GM21515 (cell line): ENCODE measurements around the gene SGPL1.
"Not testable (repeated sequence)": the region's sequence is repeated elsewhere in the genome, so short reads cannot be mapped to it uniquely, and the experiment has no call there.

Source experiments
- ATAC-seq: cut with Tn5 transposase; IDR thresholded peaks from one replicate; pipeline ENCODE4 v1.9.1; 2021; ENCODE audit not compliant: unreplicated experiment

SGPL1 gene

DNA sequence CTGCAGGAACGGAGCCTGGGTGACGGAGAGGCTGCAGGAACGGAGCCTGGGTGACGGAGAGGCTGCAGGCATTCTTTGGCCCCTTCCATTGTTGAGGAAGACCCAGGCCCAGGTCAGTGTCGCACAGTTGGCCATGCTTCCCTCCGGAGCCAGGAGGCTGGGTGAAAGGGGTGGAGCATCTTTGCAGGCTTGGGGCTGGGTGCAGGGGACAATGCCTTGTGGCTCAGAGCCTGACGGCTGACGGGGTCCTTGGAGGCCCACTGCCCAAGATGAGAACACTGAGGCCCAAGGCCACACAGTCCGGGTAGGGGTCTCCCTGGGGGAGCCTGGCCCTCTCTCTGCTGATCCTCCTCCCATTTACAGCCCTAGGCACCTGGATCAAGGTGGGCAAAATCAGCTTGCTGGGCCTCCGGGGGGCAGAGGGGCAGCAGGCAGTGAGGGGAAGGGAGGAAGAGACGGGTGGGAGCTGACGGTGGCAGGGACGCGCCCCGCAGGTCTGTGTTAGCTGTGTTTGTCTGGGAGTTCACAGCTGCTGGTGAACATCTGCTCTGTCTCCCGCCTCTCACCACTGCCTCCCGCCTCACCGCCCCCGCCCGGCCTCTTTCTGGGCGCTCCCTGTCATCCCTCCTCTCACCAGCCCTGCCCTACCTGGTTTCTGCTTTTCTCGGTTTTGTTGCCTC, 103.2 kb downstream of the SGPL1 start:
- ATAC-seq, result no peak

DNA sequence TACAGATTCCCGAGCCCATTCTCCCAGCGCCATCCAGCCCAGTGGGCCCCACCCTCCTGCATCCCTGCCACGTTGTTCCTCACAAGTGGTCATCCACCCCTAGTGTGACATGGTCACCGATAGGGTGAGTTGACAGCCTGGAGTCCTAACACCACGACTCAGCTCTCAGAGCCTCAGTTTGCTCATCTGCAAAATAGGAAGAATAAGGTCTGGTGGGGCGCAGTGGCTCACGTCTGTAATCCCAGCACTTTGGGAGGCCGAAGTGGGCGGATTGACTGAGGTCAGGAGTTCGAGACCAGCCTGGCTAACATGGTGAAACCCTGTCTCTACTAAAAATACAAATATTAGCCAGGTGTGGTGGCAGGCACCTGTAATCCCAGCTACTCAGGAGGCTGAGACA, 104.2 kb downstream of the SGPL1 start:
- ATAC-seq, result not testable (repeated sequence)

DNA sequence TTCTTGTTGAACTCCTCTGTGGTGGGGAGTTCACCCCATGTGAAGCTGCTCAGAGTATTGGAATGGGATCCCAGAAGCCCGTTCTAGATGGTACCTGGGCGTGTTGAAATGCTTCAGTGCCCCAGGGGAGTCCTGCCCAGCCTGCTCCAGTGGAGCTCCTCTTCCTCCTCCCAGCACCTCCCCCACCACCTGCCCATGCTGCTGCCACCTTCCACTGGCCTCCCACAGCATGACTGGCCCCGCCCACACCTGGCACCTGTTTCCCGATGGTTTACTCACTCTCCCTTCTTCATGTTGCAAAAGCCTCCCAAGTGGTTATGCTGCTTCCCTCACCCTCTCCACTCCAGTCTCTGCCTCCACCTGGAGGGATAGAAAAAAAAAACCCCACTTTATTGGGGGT, 104.8 kb downstream of the SGPL1 start:
- no peak for ATAC-seq

DNA sequence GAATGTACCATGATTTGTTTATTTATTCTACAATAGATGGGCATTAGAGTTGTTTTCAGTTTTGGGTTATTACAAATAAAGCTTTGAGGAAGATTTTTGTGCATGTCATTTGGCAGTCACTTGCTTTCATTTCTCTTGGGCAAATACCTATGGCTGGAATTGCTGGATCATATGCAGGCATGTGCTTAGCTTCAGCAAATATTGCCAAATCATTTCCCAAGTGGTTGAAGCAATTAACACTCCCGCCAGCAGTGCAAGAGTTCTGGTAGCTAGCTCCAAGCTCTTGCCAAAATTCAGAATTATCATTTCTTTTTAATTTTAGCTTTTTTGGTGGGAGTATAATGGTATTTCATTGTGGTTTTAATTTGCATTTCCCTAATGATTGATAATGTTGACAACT, 105.5 kb downstream of the SGPL1 start:
- ATAC-seq, result no peak

DNA sequence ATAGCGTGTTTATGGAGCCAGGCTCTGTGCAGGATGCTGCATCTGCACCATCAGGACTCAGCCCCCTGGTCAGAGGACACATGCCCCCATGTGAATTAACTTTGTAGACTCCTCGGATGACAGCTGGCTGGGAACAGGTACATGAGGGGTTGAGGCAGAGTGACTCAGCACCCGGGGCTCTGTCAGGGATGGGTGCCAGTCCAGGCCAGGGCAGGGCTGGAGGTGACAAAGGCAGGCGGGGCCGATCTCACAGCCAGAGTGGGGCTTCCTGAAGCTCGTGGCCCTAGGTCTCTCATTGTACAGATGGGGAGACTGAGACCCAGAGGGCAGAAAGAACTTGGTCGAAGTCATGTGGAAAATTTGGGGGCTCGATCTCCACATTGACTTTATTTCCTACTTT, 107.9 kb downstream of the SGPL1 start:
- no peak for ATAC-seq

DNA sequence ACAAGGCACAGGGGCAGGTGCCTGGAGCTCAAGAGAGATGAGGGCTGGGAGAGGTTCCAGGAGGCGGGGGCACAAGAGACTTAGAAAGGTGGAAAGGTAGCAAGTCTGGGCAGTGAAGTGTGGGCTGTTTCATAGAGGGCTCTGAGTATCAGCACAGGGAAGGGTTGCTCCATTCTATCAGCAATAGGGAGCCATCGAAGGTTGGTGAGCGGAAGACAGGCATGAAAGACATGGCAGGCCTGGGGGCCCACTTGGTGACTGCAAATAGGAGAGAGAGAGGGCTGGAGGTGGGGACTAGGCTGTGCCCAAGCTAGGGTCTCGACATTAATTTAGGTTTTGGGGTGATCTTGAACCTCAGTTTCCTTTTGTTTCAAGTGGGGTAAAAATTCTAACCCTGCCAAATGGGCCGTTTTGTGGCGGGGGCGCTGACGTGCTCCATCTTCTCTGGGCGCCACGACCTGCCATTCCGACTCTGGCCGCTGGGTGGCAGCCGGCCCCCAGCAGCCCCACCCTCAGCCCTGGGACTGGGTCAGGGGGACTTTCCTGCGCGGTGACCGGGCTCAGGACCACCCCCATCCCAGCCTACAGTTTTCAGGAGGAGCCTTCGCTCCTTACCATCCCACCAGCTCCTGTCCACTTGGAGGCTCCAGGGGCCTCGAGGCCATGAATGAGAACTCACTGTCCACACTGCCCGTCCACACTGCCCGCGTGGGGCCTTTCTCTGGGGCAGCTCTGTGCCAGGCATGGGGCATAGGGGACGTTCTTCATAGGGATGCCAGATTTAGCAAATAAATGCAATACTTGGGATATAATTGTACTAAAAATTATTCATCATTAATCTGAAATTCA, 109.9 kb downstream of the SGPL1 start:
- no peak for ATAC-seq

DNA sequence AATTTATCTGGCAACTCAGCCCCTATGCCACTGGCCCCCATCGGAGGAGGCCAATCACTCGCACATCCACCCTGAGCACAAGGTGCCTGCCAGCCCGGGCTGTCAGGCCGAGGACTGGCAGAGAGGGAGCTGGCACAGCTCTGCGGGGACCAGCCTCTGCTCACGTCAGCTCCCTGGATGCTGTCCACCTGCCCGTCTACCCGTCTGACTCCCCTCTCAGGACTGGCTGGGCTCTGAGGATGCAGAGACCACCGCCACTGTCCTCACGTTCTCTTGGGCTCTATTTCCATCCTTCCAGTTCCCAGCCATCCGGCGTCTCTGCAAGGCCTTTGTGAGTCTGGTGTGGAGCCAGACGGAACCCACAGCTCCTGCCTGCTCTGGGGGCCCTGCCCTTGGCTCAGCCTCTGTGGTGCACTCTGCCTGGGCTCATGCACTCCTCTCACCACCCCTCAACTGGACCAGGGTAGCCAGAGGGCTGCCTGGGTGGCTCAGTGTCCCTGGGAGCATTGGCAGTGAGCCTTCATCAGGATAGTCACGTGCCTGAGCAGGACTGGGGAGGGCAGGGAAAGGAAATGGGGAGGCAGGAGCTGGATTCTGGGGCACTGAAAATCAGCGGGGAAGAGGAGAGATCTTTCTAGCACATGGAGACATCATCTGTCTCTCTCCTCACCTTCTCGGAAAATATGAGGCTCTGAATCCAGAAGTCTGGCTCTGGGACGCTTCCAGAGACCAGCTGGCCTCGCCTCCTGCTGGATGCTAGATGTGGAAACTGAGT, 110.7 kb downstream of the SGPL1 start:
- no peak for ATAC-seq

DNA sequence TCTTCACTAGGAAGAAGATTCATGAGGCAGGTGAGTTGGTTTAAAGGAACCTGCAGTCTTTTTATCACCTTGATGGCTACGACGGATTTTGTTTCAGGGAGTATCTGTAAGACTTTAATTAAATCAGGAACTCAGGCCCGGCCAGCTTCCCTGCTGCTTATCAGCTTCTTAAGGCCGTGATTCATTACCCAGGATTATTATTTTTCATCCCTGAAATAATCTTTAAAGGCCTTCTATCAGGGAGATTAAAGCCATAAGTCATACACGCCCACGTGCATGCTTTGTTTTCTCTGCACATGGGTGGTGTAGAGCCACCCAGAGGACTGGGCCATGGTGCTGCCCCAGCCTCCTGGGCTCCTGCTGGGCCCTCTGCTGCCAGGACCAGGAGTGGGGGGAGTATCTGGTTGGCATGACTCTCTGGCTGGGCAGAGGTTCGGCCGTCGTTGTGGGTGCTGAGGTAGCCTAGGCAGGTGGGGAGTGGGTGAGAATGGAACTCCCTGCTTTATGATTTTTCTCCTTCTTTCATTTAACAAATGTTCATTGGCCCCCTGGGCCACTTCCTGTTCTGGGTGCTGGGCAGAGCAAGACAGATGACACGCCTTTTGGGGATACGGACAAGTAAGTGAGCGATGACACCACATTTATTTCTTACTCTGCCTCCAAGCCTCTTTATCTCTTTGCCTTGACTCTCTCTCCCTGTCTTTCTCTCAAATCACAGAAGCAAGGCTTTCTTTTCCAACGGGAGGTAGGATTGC, 111.6 kb downstream of the SGPL1 start:
- no peak for ATAC-seq

DNA sequence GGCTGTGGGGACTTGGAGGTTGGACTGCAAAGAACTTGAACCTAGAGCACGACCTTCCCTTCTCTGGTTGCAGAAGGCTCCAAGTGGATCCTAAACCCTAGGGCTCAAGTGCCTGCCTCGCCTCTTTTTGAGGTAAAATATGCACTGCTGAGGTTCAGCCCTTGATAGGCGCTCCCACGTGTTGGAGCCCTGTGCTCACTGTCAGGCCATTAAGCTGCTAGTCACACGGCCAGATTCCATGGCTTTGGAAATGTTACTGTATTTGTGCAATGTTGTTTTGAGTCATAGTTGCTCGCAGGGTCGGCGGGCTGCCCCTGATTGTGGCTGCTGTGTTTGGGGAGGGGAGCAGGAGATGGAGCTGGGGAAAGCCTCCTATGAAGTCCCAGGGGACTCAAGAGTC, 112.4 kb downstream of the SGPL1 start:
- ATAC-seq, result no peak

DNA sequence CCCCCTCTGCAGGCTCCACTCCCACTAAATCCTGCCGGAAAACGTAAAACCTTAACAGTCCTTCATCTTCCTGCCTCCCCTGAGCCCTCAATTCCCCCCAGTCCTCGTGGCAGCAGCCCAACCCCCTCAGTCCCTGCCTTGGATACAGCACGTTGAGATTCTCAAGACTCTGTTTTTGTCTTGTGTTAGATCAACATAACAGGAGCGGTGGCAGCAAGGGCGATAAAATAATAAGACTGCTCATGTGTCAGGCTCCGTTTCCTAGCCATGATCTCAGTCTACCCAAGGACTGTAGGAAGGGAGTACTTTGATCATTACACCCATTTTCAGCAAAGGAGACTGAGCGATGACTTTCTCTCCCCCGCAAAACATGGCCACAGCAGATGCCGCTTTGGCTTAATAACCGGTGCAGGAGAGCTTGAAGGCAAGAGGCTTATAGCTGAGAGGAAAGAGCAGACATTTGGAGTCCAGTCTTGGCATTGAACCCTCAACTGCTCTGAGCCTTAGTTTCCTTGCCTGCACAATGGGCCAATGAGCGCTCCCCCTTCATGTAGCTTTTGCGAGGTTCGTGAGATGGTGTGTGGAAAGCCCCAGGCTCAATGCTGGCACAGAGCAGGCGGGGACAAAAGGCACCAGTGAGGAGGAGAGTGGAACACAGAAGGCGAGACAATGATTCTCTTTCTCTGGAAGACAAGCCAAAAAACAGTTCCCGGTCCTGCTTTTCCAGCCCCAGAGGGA, 114.7 kb downstream of the SGPL1 start:
- no peak for ATAC-seq
